Liver (tissue), 9 donors: Measurements from ENCODE around the gene SEC61G. TPM values are rescaled to one million over a fixed set of nuclear protein-coding genes. Genes with fewer than 3 reads are reported as not detected.

ENCODE experiments used
- DNase-seq: peaks from one replicate; pipeline ENCODE4 v3.0.0-alpha.2; 2017; ENCODE audit warnings: low spot score
- H3K27ac ChIP-seq, 2 donors: one replicate each; pipeline ENCODE4 v1.7.0; 2013; ENCODE audit warnings: inconsistent platforms in 2 of 2, low read length in 2 of 2, control low read depth in 1 of 2, low read depth in 1 of 2, mild to moderate bottlenecking in 1 of 2
- H3K27me3 ChIP-seq, 4 donors: one replicate each; pipeline versions ENCODE4 v1.6.1 to v1.7.0; 2013; ENCODE audit warnings: low read length in 3 of 4, inconsistent platforms in 1 of 4, mild to moderate bottlenecking in 1 of 4, moderate library complexity in 1 of 4; ENCODE audit not compliant: control insufficient read depth in 4 of 4, insufficient read depth in 4 of 4
- H3K36me3 ChIP-seq, 4 donors: one replicate each; pipeline versions ENCODE4 v1.6.1 to v1.7.0; 2013; ENCODE audit warnings: low read length in 3 of 4, mild to moderate bottlenecking in 3 of 4, low read depth in 1 of 4, moderate library complexity in 1 of 4; ENCODE audit not compliant: control insufficient read depth in 4 of 4, insufficient read depth in 3 of 4
- H3K4me1 ChIP-seq, 4 donors: one replicate each; pipeline versions ENCODE4 v1.6.1 to v1.7.0; 2013; ENCODE audit warnings: low read length in 3 of 4, mild to moderate bottlenecking in 3 of 4, moderate library complexity in 1 of 4; ENCODE audit not compliant: control insufficient read depth in 4 of 4, insufficient read depth in 4 of 4
- H3K4me3 ChIP-seq, 3 donors: one replicate each; pipeline versions ENCODE4 v1.6.1 to v1.7.0; 2013; ENCODE audit warnings: low read length in 3 of 3, control low read depth in 1 of 3, low read depth in 1 of 3, mild to moderate bottlenecking in 1 of 3
- H3K9ac ChIP-seq, 2 donors: one replicate each; pipeline ENCODE4 v1.7.0; 2013; ENCODE audit warnings: low read length in 2 of 2, mild to moderate bottlenecking in 2 of 2, moderate library complexity in 2 of 2, control low read depth in 1 of 2, low read depth in 1 of 2
- H3K9me3 ChIP-seq, 4 donors: one replicate each; pipeline versions ENCODE4 v1.6.1 to v1.7.0; 2013; ENCODE audit warnings: low read length in 3 of 4; ENCODE audit not compliant: control insufficient read depth in 4 of 4
- EGR1 ChIP-seq, 2 donors: IDR thresholded peaks; 2 replicates each; pipeline ENCODE4 v1.6.1; 2016 to 2018; ENCODE audit warnings: antibody characterized with exemption in 2 of 2, low read depth in 2 of 2
- FOXA1 ChIP-seq: IDR thresholded peaks from 2 replicates; pipeline ENCODE4 v1.6.1; 2016; ENCODE audit warnings: antibody characterized with exemption
- GABPA ChIP-seq, 2 donors: IDR thresholded peaks in 1 of 2; conservative IDR thresholded peaks in 1 of 2; 2 replicates each; pipeline ENCODE4 v1.6.1; 2016; ENCODE audit warnings: antibody characterized with exemption in 2 of 2, mild to moderate bottlenecking in 1 of 2, moderate library complexity in 1 of 2
- HNF4A ChIP-seq, 2 donors: conservative IDR thresholded peaks; 2 replicates each; pipeline ENCODE4 v1.6.1; 2016; ENCODE audit warnings: antibody characterized with exemption in 2 of 2, mild to moderate bottlenecking in 2 of 2
- JUND ChIP-seq, 2 donors: IDR thresholded peaks; 2 replicates each; pipeline ENCODE4 v1.6.1; 2016; ENCODE audit warnings: antibody characterized with exemption in 2 of 2
- MAX ChIP-seq: IDR thresholded peaks from 2 replicates; pipeline ENCODE4 v1.6.1; 2016; ENCODE audit warnings: antibody characterized with exemption
- NR2F2 ChIP-seq: IDR thresholded peaks from 2 replicates; pipeline ENCODE4 v1.6.1; 2016; ENCODE audit warnings: antibody characterized with exemption
- RAD21 ChIP-seq, 2 donors: IDR thresholded peaks; 2 replicates each; pipeline ENCODE4 v1.6.1; 2016; ENCODE audit warnings: antibody characterized with exemption in 2 of 2, mild to moderate bottlenecking in 2 of 2
- REST ChIP-seq: IDR thresholded peaks from 2 replicates; pipeline ENCODE4 v1.6.1; 2016; ENCODE audit warnings: antibody characterized with exemption, mild to moderate bottlenecking
- RXRA ChIP-seq, 2 donors: IDR thresholded peaks; 2 replicates each; pipeline ENCODE4 v1.6.1; 2017 to 2018; ENCODE audit warnings: antibody characterized with exemption in 2 of 2, mild to moderate bottlenecking in 1 of 2
- SP1 ChIP-seq: IDR thresholded peaks from 2 replicates; pipeline ENCODE4 v1.6.1; 2018; ENCODE audit warnings: antibody characterized with exemption, mild to moderate bottlenecking
- ZBTB33 ChIP-seq: IDR thresholded peaks from 2 replicates; pipeline ENCODE4 v1.6.1; 2016; ENCODE audit warnings: antibody characterized with exemption
- WGBS: extraction: QIAGEN DNeasy Blood & Tissue Kit; methylation state at CpG from one replicate; pipeline ENCODE4 v1.1.7; 2013; 5-methylcytosine and 5-hydroxymethylcytosine counted together
- polyA plus RNA-seq, 2 donors: library from polyadenylated mRNA; stranded (reverse) in 1 of 2; unstranded in 1 of 2; fragments of 200-250 nt in 1 of 2; fragments of >200 nt in 1 of 2; fragmentation: Nextera tagmentation in 1 of 2; extraction: Ambion mirVana in 1 of 2; gene quantifications; one replicate each; pipeline versions ENCODE4 v1.2.1 to v1.2.3, GENCODE V29; 2013 to 2015
- total RNA-seq, 2 donors: library from RNA; depleted of rRNA; stranded (reverse); fragments of >200 nt; gene quantifications; one replicate each; pipeline ENCODE4 v1.2.3, GENCODE V29; 2014
- donor health status: healthy.
- donor health status: healthy.
- donor health status: healthy.
- donor health status: healthy.
- donor health status: healthy.

The SEC61G gene
- total and polyA plus RNA-seq, 4 donors, result 57.0 to 329 (median 227) TPM

DNA sequence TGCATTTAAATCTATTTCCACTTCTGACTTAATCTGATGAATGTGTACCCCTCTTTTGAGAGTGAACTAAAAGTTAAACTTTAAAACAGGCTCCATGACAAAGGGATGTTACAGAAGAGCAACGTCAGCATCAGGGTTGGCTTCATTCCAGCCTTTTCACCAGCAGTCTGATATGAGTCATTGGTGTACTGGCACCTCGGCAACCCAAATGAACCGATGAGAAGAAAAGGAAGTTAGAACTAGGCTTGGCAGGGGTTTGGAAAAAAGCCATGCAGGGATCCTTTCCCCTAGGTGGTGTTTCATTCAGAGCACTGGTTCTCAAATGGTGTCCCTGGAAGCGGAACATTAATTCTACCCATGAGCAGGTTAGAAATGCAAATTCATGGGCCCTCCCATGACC, 53.6 kb downstream of the SEC61G start (continued):
- TF ChIP-seq HNF4A (conservative IDR thresholded peaks at IDR 0.05) (no peak), ZBTB33 (no peak)

GRCh38 chr7:54704851-54705250, 54.2 kb downstream of the SEC61G start:
- Histone ChIP-seq H3K27ac (no peak overlapping the region), H3K4me3 (no peak overlapping the region), H3K36me3 (no peaks in the 10 kb centered on the region), H3K4me1 (no peaks in the 10 kb centered on the region), H3K9ac (no peak overlapping the region), H3K27me3 (no peaks in the 10 kb centered on the region), H3K9me3 (peaks cover 0 to 3% (median under 1%) of the 10 kb centered on the region in 4 donors)
- 31% methylated on average over 2 of the region's 2 CpGs for WGBS
- no peak for DNase-seq
- TF ChIP-seq RXRA (IDR thresholded peaks at IDR 0.05) (no peak), JUND (IDR thresholded peaks at IDR 0.05) (no peak), MAX (no peak), NR2F2 (no peak), RAD21 (IDR thresholded peaks at IDR 0.05) (no peak), REST (no peak), EGR1 (IDR thresholded peaks at IDR 0.05; ENCODE audit: low read depth in 2 of 2) (no peak), SP1 (no peak), FOXA1 (no peak), GABPA (IDR thresholded peaks at IDR 0.05 in 1 of 2, conservative IDR thresholded peaks at IDR 0.05 in 1 of 2) (no peak)

Other genes starting within 250 kb of the SEC61G start
- not detected for gene VSTM2A, start 216.8 kb downstream of the SEC61G start, total RNA-seq
- gene VSTM2A, start 216.8 kb downstream of the SEC61G start, polyA plus RNA-seq, result not detected